Measurements from ENCODE around the gene SLC37A1.

Gene SLC37A1

DNA sequence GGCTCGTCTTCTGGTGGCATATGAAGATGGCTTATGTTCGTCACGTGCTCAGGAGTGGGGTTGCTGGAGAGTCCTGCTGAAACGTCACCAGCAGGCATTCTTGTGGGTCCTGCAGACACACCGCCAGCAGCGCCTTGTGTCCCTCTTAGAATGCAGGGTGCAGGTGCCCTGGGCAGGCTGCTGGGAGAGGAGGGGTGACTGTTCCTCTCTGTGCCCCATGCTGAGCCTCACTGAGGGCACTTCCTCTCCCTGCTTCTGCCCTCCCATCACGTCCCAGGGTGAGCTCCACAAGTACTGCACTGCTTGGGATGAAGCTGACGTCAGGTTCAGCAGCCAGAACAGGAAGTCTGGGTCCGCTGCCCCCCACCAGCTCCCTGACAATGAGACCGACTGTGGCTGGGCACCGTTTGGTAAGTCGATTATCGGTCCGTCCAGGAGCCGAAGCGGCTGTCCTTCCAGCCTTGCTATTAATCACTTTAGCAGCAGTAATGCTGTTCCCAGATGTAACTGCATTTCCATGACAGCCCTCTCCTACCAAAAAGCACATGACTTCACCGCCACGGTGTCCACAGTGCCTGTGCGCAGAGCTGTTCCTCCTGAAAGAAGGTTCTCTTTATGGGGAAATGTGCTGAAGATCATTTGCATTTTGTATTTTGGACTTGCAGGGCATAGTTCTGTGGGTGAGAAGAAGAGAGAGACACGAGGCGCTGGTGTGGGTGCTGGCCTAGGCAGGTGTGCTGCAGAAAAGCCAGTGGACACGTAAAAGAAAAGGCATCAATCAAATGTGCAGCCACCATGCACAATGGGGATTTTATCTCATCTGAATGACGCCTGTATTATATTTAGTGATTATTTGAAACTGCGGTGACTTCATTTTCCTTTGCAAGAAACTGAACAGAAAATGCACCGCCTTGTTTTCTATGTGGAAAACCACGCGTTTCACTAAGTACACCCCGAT is 21.0 kb downstream of the SLC37A1 start:
- Histone ChIP-seq H3K27ac (no peak overlapping the region), H3K36me3 (peaks cover 51% of the 10 kb centered on the region), H3K9me3 (no peaks in the 10 kb centered on the region), H3K4me1 (ENCODE audit: control insufficient read depth in 1 of 2, insufficient read depth in 1 of 2, low read depth in 1 of 2, low read length in 1 of 2) (no peaks in the 10 kb centered on the region), H3K27me3 (no peaks in the 10 kb centered on the region), H3K4me3 (ENCODE audit: low read depth in 1 of 2, low read length in 1 of 2) (no peak overlapping the region)
- TF ChIP-seq, protein P1, sequence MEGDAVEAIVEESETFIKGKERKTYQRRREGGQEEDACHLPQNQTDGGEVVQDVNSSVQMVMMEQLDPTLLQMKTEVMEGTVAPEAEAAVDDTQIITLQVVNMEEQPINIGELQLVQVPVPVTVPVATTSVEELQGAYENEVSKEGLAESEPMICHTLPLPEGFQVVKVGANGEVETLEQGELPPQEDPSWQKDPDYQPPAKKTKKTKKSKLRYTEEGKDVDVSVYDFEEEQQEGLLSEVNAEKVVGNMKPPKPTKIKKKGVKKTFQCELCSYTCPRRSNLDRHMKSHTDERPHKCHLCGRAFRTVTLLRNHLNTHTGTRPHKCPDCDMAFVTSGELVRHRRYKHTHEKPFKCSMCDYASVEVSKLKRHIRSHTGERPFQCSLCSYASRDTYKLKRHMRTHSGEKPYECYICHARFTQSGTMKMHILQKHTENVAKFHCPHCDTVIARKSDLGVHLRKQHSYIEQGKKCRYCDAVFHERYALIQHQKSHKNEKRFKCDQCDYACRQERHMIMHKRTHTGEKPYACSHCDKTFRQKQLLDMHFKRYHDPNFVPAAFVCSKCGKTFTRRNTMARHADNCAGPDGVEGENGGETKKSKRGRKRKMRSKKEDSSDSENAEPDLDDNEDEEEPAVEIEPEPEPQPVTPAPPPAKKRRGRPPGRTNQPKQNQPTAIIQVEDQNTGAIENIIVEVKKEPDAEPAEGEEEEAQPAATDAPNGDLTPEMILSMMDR (IDR thresholded peaks at IDR 0.05), result no peak

DNA sequence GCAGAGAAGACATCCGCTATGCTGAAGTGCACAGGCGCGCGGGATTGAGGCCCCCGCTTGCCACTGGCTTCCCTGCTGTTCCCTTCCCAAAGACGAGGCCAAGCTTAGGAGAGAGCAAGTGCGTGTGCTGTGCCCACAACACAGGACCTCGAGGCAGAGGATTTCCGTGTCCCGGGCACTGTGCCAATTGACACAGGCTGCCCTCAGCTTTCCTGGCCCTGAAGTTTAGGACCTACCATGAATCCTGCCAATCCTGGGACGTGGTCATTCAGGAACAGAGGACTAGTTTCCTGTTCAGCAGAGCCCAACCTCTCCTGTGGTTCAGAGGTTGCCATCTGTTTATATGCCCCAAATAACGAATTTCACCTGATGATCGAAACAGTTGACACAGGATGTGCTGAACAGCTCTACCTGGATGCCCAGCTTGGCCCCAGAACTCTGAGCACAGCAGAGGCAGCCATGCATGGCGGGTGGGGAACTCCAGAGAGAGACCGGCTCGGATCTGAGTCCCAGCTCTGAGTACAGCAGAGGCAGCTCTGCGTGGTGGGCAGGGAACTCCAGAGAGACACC is 22.0 kb downstream of the SLC37A1 start:
- TF ChIP-seq, protein P1 (IDR thresholded peaks at IDR 0.05), result no peak
- no peak overlapping the region for H3K27ac ChIP-seq
- H3K9me3 ChIP-seq, result no peaks in the 10 kb centered on the region
- H3K4me1 ChIP-seq (ENCODE audit: control insufficient read depth in 1 of 2, insufficient read depth in 1 of 2, low read depth in 1 of 2, low read length in 1 of 2), result no peaks in the 10 kb centered on the region
- no peaks in the 10 kb centered on the region for H3K27me3 ChIP-seq
- peaks cover 55% of the 10 kb centered on the region for H3K36me3 ChIP-seq
- no peak overlapping the region for H3K4me3 ChIP-seq (ENCODE audit: low read depth in 1 of 2, low read length in 1 of 2)

DNA sequence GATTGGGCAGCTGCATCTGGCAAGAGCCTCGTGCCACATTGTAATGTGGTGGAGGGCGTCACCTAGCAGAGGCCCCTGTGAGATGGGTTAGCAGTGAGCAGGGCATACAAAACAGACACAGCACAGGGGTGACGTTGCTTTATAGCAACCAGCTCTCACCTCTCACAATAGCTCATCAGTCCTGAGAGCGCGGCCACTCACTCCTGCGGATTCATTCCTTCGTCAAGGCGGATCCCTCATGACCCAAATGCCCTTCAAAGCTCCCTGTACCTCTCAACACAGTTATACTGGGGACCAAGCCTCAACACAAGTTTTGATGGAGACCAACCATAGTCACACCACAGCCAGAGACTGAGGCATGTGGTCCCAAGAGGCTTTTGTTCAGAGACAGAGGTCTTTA is 22.9 kb downstream of the SLC37A1 start:
- TF ChIP-seq, protein P1 (IDR thresholded peaks at IDR 0.05), result no peak
- peaks cover 55% of the 10 kb centered on the region for H3K36me3 ChIP-seq
- no peaks in the 10 kb centered on the region for H3K4me1 ChIP-seq (ENCODE audit: control insufficient read depth in 1 of 2, insufficient read depth in 1 of 2, low read depth in 1 of 2, low read length in 1 of 2)
- no peak overlapping the region for H3K27ac ChIP-seq
- no peak overlapping the region for H3K4me3 ChIP-seq (ENCODE audit: low read depth in 1 of 2, low read length in 1 of 2)
- no peaks in the 10 kb centered on the region for H3K9me3 ChIP-seq
- H3K27me3 ChIP-seq, result no peaks in the 10 kb centered on the region

DNA sequence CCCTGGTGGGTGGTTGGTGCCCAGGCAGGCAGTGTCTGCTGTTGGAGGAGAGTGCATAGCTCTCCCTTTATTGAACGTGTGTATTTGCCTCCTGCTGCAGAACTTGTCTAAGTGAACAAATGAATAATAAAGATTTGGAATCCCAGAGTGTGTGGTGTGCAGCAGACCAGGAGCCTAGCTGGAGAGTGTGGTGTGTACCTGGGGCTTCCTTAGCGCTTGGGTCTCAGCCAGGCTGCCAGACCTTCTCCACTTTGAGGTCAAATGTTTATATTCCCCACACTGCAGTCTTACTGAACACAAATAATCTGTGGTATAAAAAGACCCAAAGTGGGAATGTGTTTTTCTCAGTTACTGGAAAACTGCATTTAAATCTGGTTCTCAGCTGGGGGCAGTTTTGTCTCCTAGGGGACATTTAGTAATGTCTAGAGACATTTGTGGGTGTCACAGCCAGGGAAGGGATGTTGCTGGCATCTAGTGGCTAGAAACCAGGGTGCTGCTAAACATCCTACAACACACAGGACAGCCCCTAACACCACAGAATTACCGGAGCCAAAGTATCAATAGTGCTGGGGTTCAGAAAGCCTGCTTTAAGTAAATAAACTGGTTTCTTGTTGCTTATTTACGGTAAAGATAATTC is 23.6 kb downstream of the SLC37A1 start:
- Histone ChIP-seq H3K27me3 (no peaks in the 10 kb centered on the region), H3K36me3 (peaks cover 56% of the 10 kb centered on the region), H3K4me3 (ENCODE audit: low read depth in 1 of 2, low read length in 1 of 2) (no peak overlapping the region), H3K4me1 (ENCODE audit: control insufficient read depth in 1 of 2, insufficient read depth in 1 of 2, low read depth in 1 of 2, low read length in 1 of 2) (no peaks in the 10 kb centered on the region), H3K27ac (no peak overlapping the region), H3K9me3 (no peaks in the 10 kb centered on the region)
- TF ChIP-seq, protein P1 (IDR thresholded peaks at IDR 0.05), result no peak

DNA sequence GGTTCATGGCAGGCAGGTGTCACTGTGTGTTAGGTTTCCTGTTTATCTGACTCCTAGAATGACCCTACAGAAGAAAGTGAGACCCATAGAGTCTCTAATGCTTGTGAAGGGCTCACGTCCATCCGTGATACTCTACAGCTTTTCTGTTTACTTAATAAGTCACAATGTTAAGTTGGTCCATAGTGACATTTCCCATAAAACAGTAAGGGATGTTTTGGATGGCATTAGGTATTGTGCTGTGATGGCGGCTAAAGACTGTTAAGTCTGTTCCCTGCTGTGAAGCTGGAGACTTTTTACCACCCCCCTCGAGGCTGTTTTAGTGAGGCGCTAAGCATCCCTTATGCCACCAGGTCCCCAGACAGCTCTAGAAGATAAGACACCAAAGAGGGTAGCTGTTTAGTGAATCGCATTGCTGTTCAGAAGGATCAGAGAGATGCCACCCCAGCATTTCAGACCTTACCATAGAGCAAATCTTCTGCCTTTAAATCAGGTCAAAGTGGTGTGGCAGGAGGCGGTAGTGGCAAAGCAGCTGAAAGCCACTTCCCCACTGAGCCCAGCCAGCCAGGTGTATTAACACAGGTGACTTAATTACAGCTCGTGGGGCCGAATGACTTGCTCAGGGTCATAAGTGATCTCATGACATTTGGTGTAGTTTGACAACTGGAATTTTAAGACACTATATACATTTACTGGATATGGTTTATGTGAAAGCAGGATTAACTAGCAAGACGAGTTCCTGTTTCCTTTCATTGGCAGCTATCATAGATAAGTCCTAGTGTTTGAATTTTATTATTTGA is 25.0 kb downstream of the SLC37A1 start:
- Histone ChIP-seq H3K36me3 (peaks cover 71% of the 10 kb centered on the region), H3K27me3 (no peaks in the 10 kb centered on the region), H3K4me3 (ENCODE audit: low read depth in 1 of 2, low read length in 1 of 2) (no peak overlapping the region), H3K27ac (no peak overlapping the region), H3K4me1 (ENCODE audit: control insufficient read depth in 1 of 2, insufficient read depth in 1 of 2, low read depth in 1 of 2, low read length in 1 of 2) (no peaks in the 10 kb centered on the region), H3K9me3 (no peaks in the 10 kb centered on the region)
- TF ChIP-seq, protein P1 (IDR thresholded peaks at IDR 0.05), result no peak
